ENCODE data around the gene ACTR2. TPM values are rescaled to one million over a fixed set of nuclear protein-coding genes. Genes with fewer than 3 reads are reported as not detected.
"Not testable (repeated sequence)": the region's sequence is repeated elsewhere in the genome, so short reads cannot be mapped to it uniquely, and the experiment has no call there.

ACTR2 gene
- total RNA-seq, 1 experiment from 2014 or later: 117 TPM

GRCh38 chr2:65313126-65313953 lies 85.7 kb downstream of the ACTR2 start:
- no peak for DNase-seq (ENCODE audit: low read depth)

- no peak for DNase-seq (ENCODE audit: low read depth)
Measured at GRCh38 chr2:65313954-65314256, 86.3 kb downstream of the ACTR2 start.

- DNase-seq (ENCODE audit: low read depth): no peak
Measured at GRCh38 chr2:65314801-65315441, 87.3 kb downstream of the ACTR2 start.

- no peak for DNase-seq (ENCODE audit: low read depth)
Measured at GRCh38 chr2:65316072-65316471, 88.4 kb downstream of the ACTR2 start.

GRCh38 chr2:65317351-65317750 lies 89.7 kb downstream of the ACTR2 start:
- DNase-seq (ENCODE audit: low read depth): not testable (repeated sequence)

- DNase-seq (ENCODE audit: low read depth): no peak
Measured at GRCh38 chr2:65317841-65318240, 90.2 kb downstream of the ACTR2 start.

GRCh38 chr2:65319072-65319673 lies 91.5 kb downstream of the ACTR2 start:
- no peak for DNase-seq (ENCODE audit: low read depth)

- DNase-seq (ENCODE audit: low read depth): no peak
Measured at GRCh38 chr2:65319674-65320041, 92.0 kb downstream of the ACTR2 start.

- peak; percentile 98 for DNase-seq (ENCODE audit: low read depth)
Measured at GRCh38 chr2:65320042-65320725, 92.6 kb downstream of the ACTR2 start.

Other genes with a start within 250 kb of the ACTR2 start
- gene SLC1A4, start 238.4 kb upstream of the ACTR2 start, total RNA-seq (2014; rRNA removed): 2.8 and 4.0 TPM in 2 replicates
- gene CEP68, start 171.4 kb upstream of the ACTR2 start, total RNA-seq (2014; rRNA removed): 8.4 and 10.3 TPM in 2 replicates
- 75.4 and 89.7 TPM in 2 replicates for gene RAB1A, start 97.7 kb upstream of the ACTR2 start, total RNA-seq (2014; rRNA removed)
- 8.6 and 12.2 TPM in 2 replicates for gene SPRED2, start 204.8 kb downstream of the ACTR2 start, total RNA-seq (2014; rRNA removed)

Measured in LHCN-M2 (cell line).